HCT116 (cell line): ENCODE measurements around the gene TTF1. TPM values are rescaled to one million over a fixed set of nuclear protein-coding genes. Genes with fewer than 3 reads are reported as not detected.

Experiments used
- ATAC-seq: fragments of 200-7000 bp; cut with Tn5 transposase; 2 replicates; pipeline ENCODE4 v1.9.1; 2020; ENCODE audit warnings: mild to moderate bottlenecking, moderate library complexity
- BruUV-seq: library from RNA; stranded (reverse); fragments of 400-500 nt; replicated peaks from 2 replicates; lab custom pipeline; 2021; lab: Mats Ljungman, UMichigan
- CTCF ChIA-PET: fragments of 300-600 bp; sonication (Branson Sonifier 250); formaldehyde crosslinking; loops from one replicate; lab custom pipeline; 2021; ENCODE audit warnings: antibody characterized with exemption; lab: Charles Lee
- POLR2A ChIA-PET: fragments of 300-600, 350-600 bp; sonication (Branson Sonifier 250); formaldehyde crosslinking; loops from one replicate; lab custom pipeline; 2021; ENCODE audit warnings: antibody characterized with exemption; lab: Charles Lee
- RAD21 ChIA-PET, 2 experiments: fragments of 300-600 bp; sonication (Branson Sonifier 250); formaldehyde crosslinking; loops; one replicate each; lab custom pipeline; 2023; ENCODE audit warnings: low total read pairs in 2 of 2; ENCODE audit not compliant: uncharacterized antibody in 2 of 2, unreplicated experiment in 2 of 2, low non-redundant PET in 1 of 2; lab: Charles Lee
- DNase-seq: peaks from one replicate; pipeline ENCODE4 v3.0.0-alpha.2; 2010; ENCODE audit warnings: low read depth, low spot score
- H2AFZ ChIP-seq: fragments of 200-600 bp; shearing (Covaris generic), sonication (generic); 2 replicates; pipeline ENCODE4 v1.6.1; 2017; ENCODE audit warnings: low read depth, mixed run types, mixed read lengths, antibody characterized with exemption, low read length; ENCODE audit not compliant: poor library complexity, severe bottlenecking
- H3K27ac ChIP-seq: 2 replicates; pipeline ENCODE4 v1.5.1; 2012; ENCODE audit warnings: low read depth, low read length
- H3K27me3 ChIP-seq: fragments of 200-600 bp; sonication (generic); 2 replicates; pipeline ENCODE4 v1.6.1; 2016; ENCODE audit warnings: mixed run types, low read length, mixed read lengths; ENCODE audit not compliant: insufficient read depth
- H3K36me3 ChIP-seq, 2 experiments: fragments of 200-500 bp in 1 of 2; fragments of 200-600 bp in 1 of 2; sonication (Bioruptor generic) in 1 of 2; sonication (generic) in 1 of 2; 2 replicates each; pipeline versions ENCODE4 v1.5.1 to v1.6.1; 2014 to 2016; ENCODE audit warnings: low read length in 2 of 2, inconsistent platforms in 1 of 2, mixed read lengths in 1 of 2, mixed run types in 1 of 2; ENCODE audit not compliant: insufficient read depth in 2 of 2, control insufficient read depth in 1 of 2
- H3K4me1 ChIP-seq, 2 experiments: fragments of 200-600 bp in 1 of 2; sonication (generic) in 1 of 2; 2 replicates each; pipeline versions ENCODE4 v1.5.1 to v1.6.1; 2012 to 2017; ENCODE audit warnings: low read length in 2 of 2, inconsistent platforms in 1 of 2, mild to moderate bottlenecking in 1 of 2, mixed read lengths in 1 of 2, mixed run types in 1 of 2, moderate library complexity in 1 of 2; ENCODE audit not compliant: insufficient read depth in 2 of 2, control insufficient read depth in 1 of 2
- H3K4me2 ChIP-seq: fragments of 200-600 bp; sonication (generic); 2 replicates; pipeline ENCODE4 v1.6.1; 2017; ENCODE audit warnings: mixed run types, low read length, mixed read lengths
- H3K4me3 ChIP-seq, 2 experiments: fragments of 200-600 bp in 1 of 2; sonication (generic) in 1 of 2; replicated peaks in 1 of 2; 2 replicates each; pipeline ENCODE4 v1.5.1; 2011 to 2016; ENCODE audit warnings: low read length in 2 of 2, control low read depth in 1 of 2, low read depth in 1 of 2, mild to moderate bottlenecking in 1 of 2, mixed read lengths in 1 of 2, mixed run types in 1 of 2
- H3K79me2 ChIP-seq: fragments of 200-600 bp; sonication (generic); 2 replicates; pipeline ENCODE4 v1.6.1; 2017; ENCODE audit warnings: mild to moderate bottlenecking, mixed run types, low read length, moderate library complexity, mixed read lengths; ENCODE audit not compliant: insufficient read depth
- H3K9ac ChIP-seq: fragments of 200-600 bp; sonication (generic); 2 replicates; pipeline ENCODE4 v1.6.1; 2016; ENCODE audit warnings: low read length, mixed read lengths
- H3K9me2 ChIP-seq: fragments of 200-600 bp; sonication (generic), shearing (Covaris generic); 2 replicates; pipeline ENCODE4 v1.6.1; 2017; ENCODE audit warnings: mixed run types, mild to moderate bottlenecking, moderate library complexity; ENCODE audit not compliant: insufficient read depth
- H3K9me3 ChIP-seq, 2 experiments: fragments of 200-500 bp in 1 of 2; fragments of 200-600 bp in 1 of 2; sonication (Bioruptor generic) in 1 of 2; sonication (generic) in 1 of 2; 2 replicates each; pipeline ENCODE4 v1.6.1; 2014 to 2017; ENCODE audit warnings: low read length in 2 of 2, mixed read lengths in 2 of 2, inconsistent platforms in 1 of 2, low read depth in 1 of 2, mild to moderate bottlenecking in 1 of 2, mixed run types in 1 of 2, moderate library complexity in 1 of 2; ENCODE audit not compliant: control insufficient read depth in 1 of 2, insufficient read depth in 1 of 2
- H4K20me1 ChIP-seq: fragments of 200-600 bp; sonication (generic), shearing (Covaris generic); 2 replicates; pipeline ENCODE4 v1.6.1; 2017; ENCODE audit warnings: mixed run types, mild to moderate bottlenecking, moderate library complexity; ENCODE audit not compliant: insufficient read depth
- ATF3 ChIP-seq: IDR thresholded peaks from 2 replicates; pipeline ENCODE4 v1.6.1; 2012
- CTCF ChIP-seq, 3 experiments: fragments of 200-600 bp in 1 of 3; sonication (generic) in 1 of 3; IDR thresholded peaks in 2 of 3; conservative IDR thresholded peaks in 1 of 3; 2 replicates each; pipeline ENCODE4 v1.5.1; 2012 to 2017; ENCODE audit warnings: low read depth in 2 of 3, low read length in 2 of 3, antibody characterized with exemption in 1 of 3, borderline replicate concordance in 1 of 3, control low read depth in 1 of 3, mild to moderate bottlenecking in 1 of 3, mixed read lengths in 1 of 3, mixed run types in 1 of 3, moderate library complexity in 1 of 3; ENCODE audit not compliant: insufficient read depth in 1 of 3
- EGR1 ChIP-seq: IDR thresholded peaks from 2 replicates; pipeline ENCODE4 v1.6.1; 2012; ENCODE audit warnings: low read depth
- REST ChIP-seq: IDR thresholded peaks from 2 replicates; pipeline ENCODE4 v1.6.1; 2012; ENCODE audit warnings: low read depth
- intact Hi-C: fragments of 100-400 bp; cut with micrococcal nuclease; formaldehyde crosslinking; loops from 2 replicates; pipeline ENCODE4 v1.10.0; 2022
- total RNA-seq: library from RNA; stranded (reverse); gene quantifications from one replicate; pipeline ENCODE4 v1.2.1, GENCODE V29; 2021; ENCODE audit not compliant: unreplicated experiment

The TTF1 gene
- total RNA-seq, 1 experiment from 2014 or later, result 14.5 TPM

- TF ChIP-seq CTCF (IDR thresholded peaks at IDR 0.05 in 2 of 3, conservative IDR thresholded peaks at IDR 0.05 in 1 of 3; ENCODE audit: borderline replicate concordance in 1 of 3, insufficient read depth in 1 of 3, low read depth in 2 of 3, low read length in 2 of 3), result no peak
- TF ChIP-seq REST, result no peak
- TF ChIP-seq, all 23 proteins: peak for 0
Observed at GRCh38 chr9:132357764-132358163, 48.9 kb downstream of the TTF1 start (continued).

- no TSS peak for BruUV-seq
- CTCF ChIA-PET, result no interaction called here
- H3K4me3 ChIP-seq, result peak overlapping the region; percentile 52 to 84
- TF ChIP-seq EGR1 (no peak), ATF3 (no peak)
- TF ChIP-seq, all 23 proteins: peak for 0
- H3K9ac ChIP-seq, result peak overlapping the region; percentile 66
- peak overlapping the region; percentile 96 for H3K27ac ChIP-seq
- H3K4me2 ChIP-seq, result peak overlapping the region; percentile 72
- ChIA-PET RAD21 (no interaction called here), POLR2A (no interaction called here)
- peaks cover 8 to 18% of the 10 kb centered on the region in 2 experiments; a peak in 3 of 4 replicates for H3K36me3 ChIP-seq
- H3K79me2 ChIP-seq, result peaks cover 33% of the 10 kb centered on the region
- intact Hi-C loops, result no loop called here
- H3K4me1 ChIP-seq, result peaks cover 11 to 21% of the 10 kb centered on the region in 2 experiments; a peak in 3 of 4 replicates
- no peaks in the 10 kb centered on the region for H3K27me3 ChIP-seq
- no peaks in the 10 kb centered on the region for H3K9me2 ChIP-seq
- ATAC-seq (no peak), DNase-seq (no peak)
- H4K20me1 ChIP-seq, result no peaks in the 10 kb centered on the region
- H3K9me3 ChIP-seq, result no peaks in the 10 kb centered on the region
- no peak overlapping the region for H2AFZ ChIP-seq
Observed at GRCh38 chr9:132356324-132356924, 50.2 kb downstream of the TTF1 start.
